Stomach (tissue), 9 donors: ENCODE data around the gene KRT4. TPM values are rescaled to one million over a fixed set of nuclear protein-coding genes. Genes with fewer than 3 reads are reported as not detected.
"Not testable (repeated sequence)": the region's sequence is repeated elsewhere in the genome, so short reads cannot be mapped to it uniquely, and the experiment has no call there.

ENCODE experiments used
- DNase-seq, 2 donors: peaks; one replicate each; pipeline versions ENCODE4 v3.0.0 to v3.0.0-alpha.2; 2013 to 2019
- H3K27ac ChIP-seq, 5 donors: fragments of 200-600 bp in 4 of 5; sonication (generic) in 4 of 5; one replicate each; pipeline ENCODE4 v1.5.1; 2013 to 2019; ENCODE audit warnings: mild to moderate bottlenecking in 1 of 5, moderate library complexity in 1 of 5
- H3K27me3 ChIP-seq, 3 donors: fragments of 200-600 bp; sonication (generic); one replicate each; pipeline ENCODE4 v1.5.1; 2017 to 2019; ENCODE audit warnings: mixed run types in 1 of 3
- H3K36me3 ChIP-seq, 4 donors: fragments of 200-600 bp; sonication (generic); 1 replicate in 3 of 4; 2 replicates in 1 of 4; pipeline ENCODE4 v1.5.1; 2016 to 2019
- H3K4me1 ChIP-seq, 4 donors: fragments of 200-600 bp; sonication (generic); one replicate each; pipeline ENCODE4 v1.5.1; 2016 to 2019
- H3K4me3 ChIP-seq, 4 donors: fragments of 200-600 bp; sonication (generic) in 3 of 4; one replicate each; pipeline ENCODE4 v1.5.1; 2016 to 2019; ENCODE audit warnings: mild to moderate bottlenecking in 1 of 4
- H3K9me3 ChIP-seq, 4 donors: fragments of 200-600 bp; sonication (generic); one replicate each; pipeline ENCODE4 v1.5.1; 2016 to 2019
- EP300 ChIP-seq: sonication (generic); formaldehyde crosslinking; IDR thresholded peaks from one replicate; pipeline ENCODE4 v1.6.1; 2017; ENCODE audit warnings: antibody characterized with exemption
- POLR2A ChIP-seq, 4 donors: fragments of 450-650 bp; IDR thresholded peaks; one replicate each; pipeline ENCODE4 v1.6.1; 2016; ENCODE audit warnings: antibody characterized with exemption in 4 of 4, control low read depth in 2 of 4, mild to moderate bottlenecking in 1 of 4, moderate library complexity in 1 of 4
- POLR2AphosphoS5 ChIP-seq, 3 donors: sonication (generic); formaldehyde crosslinking; IDR thresholded peaks; one replicate each; pipeline ENCODE4 v1.6.1; 2016; ENCODE audit warnings: antibody characterized with exemption in 3 of 3
- WGBS, 5 donors: extraction: QIAGEN DNeasy Blood & Tissue Kit in 3 of 5; methylation state at CpG; one replicate each; pipeline versions ENCODE4 v1.1.5 to v1.1.7; 2013 to 2018; 5-methylcytosine and 5-hydroxymethylcytosine counted together
- intact Hi-C: fragments of 100-400 bp; cut with DNase I; formaldehyde crosslinking; loops from one replicate; pipeline ENCODE4 v1.15.1; 2023; ENCODE audit warnings: low total_unique reads
- polyA plus RNA-seq, 3 donors: library from polyadenylated mRNA; stranded (reverse); fragments of 200-250 nt; gene quantifications; one replicate each; pipeline ENCODE4 v1.2.3, GENCODE V29; 2013
- total RNA-seq, 5 donors: library from RNA; depleted of rRNA; stranded (reverse); fragments of >200 nt; gene quantifications; one replicate each; pipeline versions ENCODE4 v1.1.0 to v1.2.3, GENCODE V29; 2014 to 2016
- TF ChIP-seq, protein P1 (sequence below), 7 experiments: fragments of 450-650 bp in 4 of 7; fragments of 200-600 bp in 3 of 7; sonication (generic) in 3 of 7; IDR thresholded peaks; one replicate each; pipeline ENCODE4 v1.5.1; 2016 to 2019; ENCODE audit warnings: antibody characterized with exemption in 7 of 7, control low read depth in 2 of 7, mild to moderate bottlenecking in 1 of 7
- donor health status: healthy with polysubstance abuse.
- donor health status: Bipolar disorder and iron deficiency.
- donor health status: healthy.

The KRT4 gene
- total and polyA plus RNA-seq, 8 donors, result 5.1 to 2,693 (median 11.2) TPM; not detected in 4

- TF ChIP-seq POLR2AphosphoS5 (IDR thresholded peaks at IDR 0.05) (no peak), POLR2A (IDR thresholded peaks at IDR 0.05) (no peak), EP300 (no peak)
- TF ChIP-seq, protein P1, sequence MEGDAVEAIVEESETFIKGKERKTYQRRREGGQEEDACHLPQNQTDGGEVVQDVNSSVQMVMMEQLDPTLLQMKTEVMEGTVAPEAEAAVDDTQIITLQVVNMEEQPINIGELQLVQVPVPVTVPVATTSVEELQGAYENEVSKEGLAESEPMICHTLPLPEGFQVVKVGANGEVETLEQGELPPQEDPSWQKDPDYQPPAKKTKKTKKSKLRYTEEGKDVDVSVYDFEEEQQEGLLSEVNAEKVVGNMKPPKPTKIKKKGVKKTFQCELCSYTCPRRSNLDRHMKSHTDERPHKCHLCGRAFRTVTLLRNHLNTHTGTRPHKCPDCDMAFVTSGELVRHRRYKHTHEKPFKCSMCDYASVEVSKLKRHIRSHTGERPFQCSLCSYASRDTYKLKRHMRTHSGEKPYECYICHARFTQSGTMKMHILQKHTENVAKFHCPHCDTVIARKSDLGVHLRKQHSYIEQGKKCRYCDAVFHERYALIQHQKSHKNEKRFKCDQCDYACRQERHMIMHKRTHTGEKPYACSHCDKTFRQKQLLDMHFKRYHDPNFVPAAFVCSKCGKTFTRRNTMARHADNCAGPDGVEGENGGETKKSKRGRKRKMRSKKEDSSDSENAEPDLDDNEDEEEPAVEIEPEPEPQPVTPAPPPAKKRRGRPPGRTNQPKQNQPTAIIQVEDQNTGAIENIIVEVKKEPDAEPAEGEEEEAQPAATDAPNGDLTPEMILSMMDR (IDR thresholded peaks at IDR 0.05), result no peak
- Histone ChIP-seq H3K9me3 (peaks cover 8 to 33% (median 24%) of the 10 kb centered on the region in 4 donors), H3K27ac (no peak overlapping the region), H3K36me3 (no peaks in the 10 kb centered on the region), H3K4me1 (no peaks in the 10 kb centered on the region), H3K27me3 (peaks cover 0 to 5% (median 0%) of the 10 kb centered on the region in 3 donors), H3K4me3 (no peak overlapping the region)
- intact Hi-C loops, result no loop called here
- DNase-seq, result no peak
- 68 to 81% (median 76%) methylated on average over 2 of the region's 2 CpGs for WGBS, 5 donors
Observed at GRCh38 chr12:52763991-52764390, 49.9 kb downstream of the KRT4 start.

- 76 to 80% (median 77%) methylated on average over 9 of the region's 9 CpGs for WGBS, 5 donors
- no peak for DNase-seq
- Histone ChIP-seq H3K27me3 (peaks cover 0 to 4% (median 0%) of the 10 kb centered on the region in 3 donors), H3K9me3 (peaks cover 8 to 33% (median 24%) of the 10 kb centered on the region in 4 donors), H3K36me3 (no peaks in the 10 kb centered on the region), H3K4me3 (no peak overlapping the region), H3K27ac (no peak overlapping the region), H3K4me1 (no peaks in the 10 kb centered on the region)
- intact Hi-C loops, result no loop called here
- TF ChIP-seq EP300 (no peak), POLR2AphosphoS5 (IDR thresholded peaks at IDR 0.05) (no peak), POLR2A (IDR thresholded peaks at IDR 0.05) (no peak)
- TF ChIP-seq, protein P1 (IDR thresholded peaks at IDR 0.05), result no peak
Observed at GRCh38 chr12:52763036-52763659, 50.8 kb downstream of the KRT4 start.

DNA sequence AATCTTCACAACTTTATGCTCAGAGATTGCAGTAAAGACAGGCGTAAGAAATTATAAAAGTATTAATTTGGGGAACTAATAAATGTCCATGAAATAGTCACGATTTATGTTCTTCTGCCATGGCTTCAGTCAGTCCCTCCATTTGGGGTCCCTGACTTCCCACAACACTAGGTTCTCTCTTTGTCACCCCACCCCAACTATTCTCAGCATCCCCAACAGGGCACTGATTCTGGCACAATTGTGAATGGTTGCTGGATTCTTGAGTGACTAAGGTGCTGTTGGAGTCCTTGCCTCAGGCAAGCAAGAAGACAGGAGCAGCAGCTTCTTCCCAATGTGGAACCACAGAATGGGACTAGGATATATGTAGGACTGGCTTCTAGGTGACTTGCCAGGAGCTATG is 52.1 kb downstream of the KRT4 start:
- TF ChIP-seq EP300, result no peak
- no peak for TF ChIP-seq POLR2AphosphoS5 (IDR thresholded peaks at IDR 0.05)
- TF ChIP-seq, protein P1 (IDR thresholded peaks at IDR 0.05), result no peak
- TF ChIP-seq POLR2A (IDR thresholded peaks at IDR 0.05), result no peak
- DNase-seq, result no peak
- no peak overlapping the region for H3K27ac ChIP-seq
- 70 to 94% (median 91%) methylated on average over 2 of the region's 2 CpGs for WGBS, 5 donors
- no peaks in the 10 kb centered on the region for H3K36me3 ChIP-seq
- peaks cover 0 to 16% (median 5%) of the 10 kb centered on the region in 3 donors for H3K27me3 ChIP-seq
- H3K4me1 ChIP-seq, result no peaks in the 10 kb centered on the region
- intact Hi-C loops, result no loop called here
- no peak overlapping the region for H3K4me3 ChIP-seq
- H3K9me3 ChIP-seq, result peaks cover 8 to 33% (median 24%) of the 10 kb centered on the region in 4 donors

GRCh38 chr12:52761218-52761617 is 52.7 kb downstream of the KRT4 start:
- Histone ChIP-seq H3K27me3 (peaks cover 0 to 22% (median 5%) of the 10 kb centered on the region in 3 donors), H3K9me3 (peaks cover 8 to 33% (median 24%) of the 10 kb centered on the region in 4 donors)
- intact Hi-C loops, H3K27ac ChIP-seq, DNase-seq, H3K4me3 ChIP-seq, H3K36me3 ChIP-seq, H3K4me1 ChIP-seq: not testable (repeated sequence)
- 84 to 95% (median 86%) methylated on average over 8 of the region's 8 CpGs for WGBS, 5 donors

GRCh38 chr12:52760623-52761022 is 53.3 kb downstream of the KRT4 start:
- peaks cover 8 to 33% (median 24%) of the 10 kb centered on the region in 4 donors for H3K9me3 ChIP-seq
- H3K4me3 ChIP-seq, result no peak overlapping the region
- intact Hi-C loops, result no loop called here
- H3K27me3 ChIP-seq, result peaks cover 0 to 26% (median 5%) of the 10 kb centered on the region in 3 donors
- TF ChIP-seq EP300, result no peak
- TF ChIP-seq POLR2A (IDR thresholded peaks at IDR 0.05), result no peak
- no peak for TF ChIP-seq POLR2AphosphoS5 (IDR thresholded peaks at IDR 0.05)
- TF ChIP-seq, protein P1 (IDR thresholded peaks at IDR 0.05), result no peak
- H3K27ac ChIP-seq, result no peak overlapping the region
- H3K4me1 ChIP-seq, result no peaks in the 10 kb centered on the region
- no peak for DNase-seq
- H3K36me3 ChIP-seq, result no peaks in the 10 kb centered on the region
